Right atrium auricular region (tissue), 2 donors: ENCODE data around the gene KIN. TPM values are rescaled to one million over a fixed set of nuclear protein-coding genes. Genes with fewer than 3 reads are reported as not detected.
"Not testable (repeated sequence)": the region's sequence is repeated elsewhere in the genome, so short reads cannot be mapped to it uniquely, and the experiment has no call there.

Experiments used
- DNase-seq: peaks from one replicate; pipeline ENCODE4 v3.0.0-alpha.2; 2019; ENCODE audit warnings: low spot score
- H3K27ac ChIP-seq, 2 donors: fragments of 200-600 bp; sonication (generic); 1 replicate in 1 of 2; 2 replicates in 1 of 2; pipeline ENCODE4 v1.5.1; 2016 to 2019
- H3K27me3 ChIP-seq, 2 donors: fragments of 200-600 bp; sonication (generic); one replicate each; pipeline versions ENCODE4 v1.5.1 to v1.6.0; 2017 to 2019
- H3K36me3 ChIP-seq: fragments of 200-600 bp; sonication (generic); one replicate; pipeline ENCODE4 v1.5.1; 2016
- H3K4me1 ChIP-seq, 2 donors: fragments of 200-600 bp; sonication (generic); one replicate each; pipeline versions ENCODE4 v1.5.1 to v1.6.0; 2017 to 2019
- H3K4me3 ChIP-seq, 2 donors: fragments of 200-600 bp; sonication (generic); 1 replicate in 1 of 2; 2 replicates in 1 of 2; pipeline ENCODE4 v1.5.1; 2017 to 2019; ENCODE audit warnings: mild to moderate bottlenecking in 1 of 2, moderate library complexity in 1 of 2
- H3K9me3 ChIP-seq, 2 donors: fragments of 200-600 bp; sonication (generic); one replicate each; pipeline ENCODE4 v1.5.1; 2019
- total RNA-seq, 2 donors: library from RNA; depleted of rRNA; stranded (reverse); fragments of >200 nt; gene quantifications; one replicate each; pipeline ENCODE4 v1.1.0, GENCODE V29; 2016
- TF ChIP-seq, protein P1 (sequence below), 2 donors: fragments of 200-600 bp; sonication (generic); IDR thresholded peaks; one replicate each; pipeline ENCODE4 v1.5.1; 2019; ENCODE audit warnings: antibody characterized with exemption in 2 of 2

The KIN gene
- total RNA-seq, 2 donors from 2014 or later = 3.0 to 5.1 TPM

- Histone ChIP-seq H3K9me3 (no peaks in the 10 kb centered on the region), H3K27me3 (no peaks in the 10 kb centered on the region), H3K27ac (no peak overlapping the region), H3K4me3 (no peak overlapping the region), H3K4me1 (peaks cover 0 to 39% of the 10 kb centered on the region in 2 donors), H3K36me3 (no peaks in the 10 kb centered on the region)
- TF ChIP-seq, protein P1, sequence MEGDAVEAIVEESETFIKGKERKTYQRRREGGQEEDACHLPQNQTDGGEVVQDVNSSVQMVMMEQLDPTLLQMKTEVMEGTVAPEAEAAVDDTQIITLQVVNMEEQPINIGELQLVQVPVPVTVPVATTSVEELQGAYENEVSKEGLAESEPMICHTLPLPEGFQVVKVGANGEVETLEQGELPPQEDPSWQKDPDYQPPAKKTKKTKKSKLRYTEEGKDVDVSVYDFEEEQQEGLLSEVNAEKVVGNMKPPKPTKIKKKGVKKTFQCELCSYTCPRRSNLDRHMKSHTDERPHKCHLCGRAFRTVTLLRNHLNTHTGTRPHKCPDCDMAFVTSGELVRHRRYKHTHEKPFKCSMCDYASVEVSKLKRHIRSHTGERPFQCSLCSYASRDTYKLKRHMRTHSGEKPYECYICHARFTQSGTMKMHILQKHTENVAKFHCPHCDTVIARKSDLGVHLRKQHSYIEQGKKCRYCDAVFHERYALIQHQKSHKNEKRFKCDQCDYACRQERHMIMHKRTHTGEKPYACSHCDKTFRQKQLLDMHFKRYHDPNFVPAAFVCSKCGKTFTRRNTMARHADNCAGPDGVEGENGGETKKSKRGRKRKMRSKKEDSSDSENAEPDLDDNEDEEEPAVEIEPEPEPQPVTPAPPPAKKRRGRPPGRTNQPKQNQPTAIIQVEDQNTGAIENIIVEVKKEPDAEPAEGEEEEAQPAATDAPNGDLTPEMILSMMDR (IDR thresholded peaks at IDR 0.05) = no peak
- DNase-seq = no peak
Observed at GRCh38 chr10:7786430-7786829, 1.4 kb downstream of the KIN start.

GRCh38 chr10:7782194-7782593 is 5.6 kb downstream of the KIN start:
- not testable (repeated sequence) for H3K27ac ChIP-seq, H3K9me3 ChIP-seq, H3K27me3 ChIP-seq, DNase-seq, H3K4me3 ChIP-seq
- H3K36me3 ChIP-seq = peaks cover 35% of the 10 kb centered on the region
- H3K4me1 ChIP-seq = peaks cover 0 to 11% of the 10 kb centered on the region in 2 donors

- Histone ChIP-seq H3K4me1 (peaks cover 0 to 5% of the 10 kb centered on the region in 2 donors), H3K27me3 (no peaks in the 10 kb centered on the region), H3K27ac (no peak overlapping the region), H3K9me3 (no peaks in the 10 kb centered on the region), H3K4me3 (no peak overlapping the region), H3K36me3 (peaks cover 35% of the 10 kb centered on the region)
- DNase-seq = no peak
- TF ChIP-seq, protein P1 (IDR thresholded peaks at IDR 0.05) = no peak
Observed at GRCh38 chr10:7776777-7777176, 11.0 kb downstream of the KIN start.

DNA sequence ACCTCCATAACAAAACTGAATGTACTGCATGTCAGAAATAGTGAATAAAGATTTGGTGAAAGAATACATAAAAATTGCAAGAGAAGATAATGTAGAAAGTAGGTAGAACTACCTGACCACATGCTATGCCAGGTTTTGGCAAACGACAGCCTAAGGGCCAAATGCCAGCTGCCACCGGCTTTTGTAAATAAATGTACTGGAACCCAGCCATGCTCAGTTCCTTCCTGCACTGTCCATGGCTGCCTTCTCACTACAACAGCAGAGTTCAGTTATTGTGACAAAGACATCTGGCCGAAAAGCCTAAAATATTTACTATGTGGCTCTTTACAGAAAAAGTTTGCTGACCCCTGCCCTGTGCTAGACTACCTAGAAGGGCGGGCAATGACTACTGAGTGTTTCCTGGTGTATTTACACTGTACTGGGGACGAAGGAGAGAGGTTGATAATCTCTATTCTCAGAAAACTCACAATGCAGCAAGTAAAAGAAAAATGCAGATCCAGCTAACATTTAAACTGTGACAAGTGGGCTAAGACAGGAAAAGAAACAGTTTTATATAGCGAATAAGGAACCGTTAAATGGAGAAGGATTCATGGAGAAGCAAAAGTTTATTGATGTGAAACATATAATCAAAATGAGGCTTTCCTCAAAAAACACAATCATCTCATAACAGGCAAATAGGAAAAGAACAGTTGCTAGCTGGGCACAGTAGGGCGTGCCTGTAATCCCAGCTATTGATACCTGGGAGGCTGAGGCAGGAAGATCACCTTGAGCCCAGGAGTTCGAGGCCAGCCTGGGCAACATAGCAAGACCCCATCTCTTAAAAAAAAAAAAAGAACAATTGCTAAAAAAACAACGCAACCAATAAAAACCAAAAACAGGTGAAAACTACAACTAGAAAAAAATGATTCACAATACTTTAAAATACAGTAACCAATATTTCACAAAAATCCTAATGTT is 13.7 kb downstream of the KIN start:
- Histone ChIP-seq H3K36me3 (peaks cover 19% of the 10 kb centered on the region), H3K9me3 (no peaks in the 10 kb centered on the region), H3K27ac (no peak overlapping the region), H3K4me1 (peaks cover 0 to 5% of the 10 kb centered on the region in 2 donors), H3K4me3 (no peak overlapping the region), H3K27me3 (no peaks in the 10 kb centered on the region)
- no peak for DNase-seq
- TF ChIP-seq, protein P1 (IDR thresholded peaks at IDR 0.05) = no peak

DNA sequence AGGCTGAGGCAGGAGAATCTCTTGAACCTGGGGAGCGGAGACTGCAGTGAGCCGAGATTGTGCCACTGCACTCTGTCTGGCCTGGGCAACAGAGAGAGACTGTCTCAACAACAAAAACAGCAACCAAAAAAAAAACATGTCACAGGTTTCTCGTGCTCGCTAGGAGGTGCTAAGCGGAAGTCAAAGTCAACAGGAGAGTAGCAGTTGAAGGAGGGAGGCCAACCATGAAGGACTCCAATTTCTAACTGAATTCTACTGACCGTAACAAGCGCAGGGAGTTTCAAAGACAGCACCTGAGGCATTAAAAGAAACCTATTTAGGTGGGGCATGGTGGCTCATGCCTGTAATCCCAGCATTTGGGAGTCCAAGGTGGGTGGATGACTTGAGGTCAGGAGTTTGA is 19.4 kb downstream of the KIN start:
- H3K27ac ChIP-seq = no peak overlapping the region
- H3K9me3 ChIP-seq = no peaks in the 10 kb centered on the region
- H3K36me3 ChIP-seq = peaks cover 36% of the 10 kb centered on the region
- H3K4me1 ChIP-seq = no peaks in the 10 kb centered on the region
- no peak for DNase-seq
- H3K4me3 ChIP-seq = no peak overlapping the region
- TF ChIP-seq, protein P1 (IDR thresholded peaks at IDR 0.05) = no peak
- H3K27me3 ChIP-seq = no peaks in the 10 kb centered on the region

GRCh38 chr10:7767209-7767608 is 20.6 kb downstream of the KIN start:
- Histone ChIP-seq H3K27ac (no peak overlapping the region), H3K4me1 (no peaks in the 10 kb centered on the region), H3K36me3 (peaks cover 48% of the 10 kb centered on the region), H3K4me3 (no peak overlapping the region), H3K27me3 (no peaks in the 10 kb centered on the region), H3K9me3 (no peaks in the 10 kb centered on the region)
- TF ChIP-seq, protein P1 (IDR thresholded peaks at IDR 0.05) = no peak
- DNase-seq = no peak
